Activated CD8-positive, alpha-beta memory T cell treated with anti-CD3 and anti-CD28 coated beads, Interleukin-2, amount 50 U/mL, for 4 hours (primary cell): Measurements from ENCODE around the gene KRTAP5-2.

ENCODE experiments used
- DNase-seq: peaks from one replicate; pipeline ENCODE4 v3.0.0-alpha.2; 2020

Gene KRTAP5-2

GRCh38 chr11:1553808-1554594, 44.1 kb downstream of the KRTAP5-2 start:
- no peak for DNase-seq

- DNase-seq: no peak
Measured at GRCh38 chr11:1549338-1550330, 48.5 kb downstream of the KRTAP5-2 start.

GRCh38 chr11:1548221-1549070, 49.6 kb downstream of the KRTAP5-2 start:
- DNase-seq: no peak

- DNase-seq: no peak
Measured at GRCh38 chr11:1547467-1548098, 50.5 kb downstream of the KRTAP5-2 start.
